Activated T-helper 2 cell treated with anti-CD3 and anti-CD28 coated beads, Interferon-gamma antibody, Interleukin-2, Interleukin-4, amounts not matched to agents 10 μg/mL and 5 μg/mL and 100 μg/mL, durations not matched to agents 14 hours and 24 hours and 36 hours (primary cell): ENCODE results near the gene GSG1L. TPM values are rescaled to one million over a fixed set of nuclear protein-coding genes. Genes with fewer than 3 reads are reported as not detected.

ENCODE experiments used
- DNase-seq: peaks from one replicate; pipeline ENCODE4 v3.0.0; 2021; ENCODE audit warnings: low spot score
- H3K27ac Mint-ChIP-seq: one replicate; pipeline ENCODE4 v1.8.0; 2021; ENCODE audit warnings: mixed read lengths
- H3K27me3 Mint-ChIP-seq: one replicate; pipeline ENCODE4 v1.8.0; 2021; ENCODE audit warnings: low read depth, mixed read lengths
- H3K36me3 Mint-ChIP-seq: one replicate; pipeline ENCODE4 v1.8.0; 2021; ENCODE audit warnings: low read depth, mixed read lengths
- H3K4me1 Mint-ChIP-seq: one replicate; pipeline ENCODE4 v1.8.0; 2021; ENCODE audit warnings: low read depth, mixed read lengths
- H3K4me3 Mint-ChIP-seq: one replicate; pipeline ENCODE4 v1.8.0; 2021; ENCODE audit warnings: low read depth, mild to moderate bottlenecking, moderate library complexity, mixed read lengths
- H3K9me3 Mint-ChIP-seq: one replicate; pipeline ENCODE4 v1.8.0; 2021; ENCODE audit warnings: mixed read lengths
- intact Hi-C: fragments of 100-400 bp; cut with micrococcal nuclease; formaldehyde crosslinking; loops from one replicate; pipeline ENCODE4 v1.15.1; 2023
- total RNA-seq: library from RNA; stranded (reverse); gene quantifications from 2 replicates; pipeline ENCODE4 v1.2.3, GENCODE V29; 2022

GSG1L gene
- total RNA-seq, 1 donor from 2014 or later: not detected

DNA sequence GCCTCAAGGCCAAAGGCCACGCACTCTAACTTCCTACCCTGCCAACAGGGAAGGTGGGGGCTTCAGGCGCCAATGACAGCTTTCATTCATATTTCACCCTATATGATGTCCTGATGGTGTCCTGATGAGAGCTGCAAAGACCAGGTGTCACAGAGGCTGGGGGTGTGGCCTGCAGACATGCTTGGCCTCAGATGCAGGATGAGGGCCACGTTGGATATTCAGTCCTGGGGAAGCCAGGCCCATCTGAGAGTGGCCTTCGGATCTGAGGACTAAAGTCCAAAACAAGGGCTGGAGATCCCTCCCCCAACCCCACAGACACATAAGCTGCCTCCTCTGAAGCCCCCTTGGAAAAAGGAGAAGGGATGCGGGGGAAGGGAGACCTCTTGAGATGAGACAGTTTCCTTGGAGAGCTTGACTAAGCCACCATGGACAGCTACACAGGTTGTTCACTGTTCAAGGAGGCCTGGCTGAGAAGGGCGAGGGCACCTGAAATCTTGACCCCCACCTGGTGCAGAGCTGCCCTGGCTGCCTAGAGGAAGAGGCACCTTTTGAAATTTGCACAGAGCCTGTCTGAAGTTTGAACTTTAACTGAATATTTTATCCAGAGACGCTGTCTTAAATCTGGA lies 24.3 kb upstream of the GSG1L start:
- Mint-ChIP-seq H3K4me3 (no peak overlapping the region), H3K9me3 (peaks cover 4% of the 10 kb centered on the region), H3K27ac (no peak overlapping the region), H3K4me1 (no peaks in the 10 kb centered on the region), H3K36me3 (no peaks in the 10 kb centered on the region), H3K27me3 (no peaks in the 10 kb centered on the region)
- intact Hi-C loops: no loop called here
- DNase-seq: no peak

DNA sequence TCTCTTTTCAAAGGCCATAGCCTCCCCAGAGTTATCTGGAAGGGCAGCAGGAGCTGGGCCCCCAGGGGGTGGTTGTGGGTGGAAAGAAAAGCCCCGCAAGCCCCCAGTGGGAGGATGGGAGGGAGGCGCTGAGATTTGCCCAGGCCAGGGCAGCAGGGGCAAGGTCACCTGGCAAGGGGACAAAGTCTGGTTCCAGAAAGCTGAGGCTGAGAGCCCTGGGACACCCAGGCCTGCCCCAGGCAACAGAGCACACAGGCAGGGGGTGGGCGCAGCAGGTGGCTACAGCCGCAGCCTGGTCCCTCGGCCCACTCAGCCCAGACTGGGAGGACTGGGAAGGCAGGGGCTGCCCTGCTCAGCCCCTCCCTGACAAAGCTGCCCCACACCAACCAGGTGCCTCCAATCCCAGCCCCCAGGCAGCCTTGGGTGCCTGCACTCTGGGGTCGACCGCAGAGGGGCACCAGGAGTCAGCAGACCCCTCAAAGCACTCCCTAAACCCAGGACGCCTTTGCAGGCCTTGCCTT lies 23.7 kb upstream of the GSG1L start:
- H3K4me3 Mint-ChIP-seq: no peak overlapping the region
- no peaks in the 10 kb centered on the region for H3K36me3 Mint-ChIP-seq
- peaks cover 4% of the 10 kb centered on the region for H3K9me3 Mint-ChIP-seq
- no peaks in the 10 kb centered on the region for H3K27me3 Mint-ChIP-seq
- no peaks in the 10 kb centered on the region for H3K4me1 Mint-ChIP-seq
- intact Hi-C loops: no loop called here
- H3K27ac Mint-ChIP-seq: no peak overlapping the region
- no peak for DNase-seq

DNA sequence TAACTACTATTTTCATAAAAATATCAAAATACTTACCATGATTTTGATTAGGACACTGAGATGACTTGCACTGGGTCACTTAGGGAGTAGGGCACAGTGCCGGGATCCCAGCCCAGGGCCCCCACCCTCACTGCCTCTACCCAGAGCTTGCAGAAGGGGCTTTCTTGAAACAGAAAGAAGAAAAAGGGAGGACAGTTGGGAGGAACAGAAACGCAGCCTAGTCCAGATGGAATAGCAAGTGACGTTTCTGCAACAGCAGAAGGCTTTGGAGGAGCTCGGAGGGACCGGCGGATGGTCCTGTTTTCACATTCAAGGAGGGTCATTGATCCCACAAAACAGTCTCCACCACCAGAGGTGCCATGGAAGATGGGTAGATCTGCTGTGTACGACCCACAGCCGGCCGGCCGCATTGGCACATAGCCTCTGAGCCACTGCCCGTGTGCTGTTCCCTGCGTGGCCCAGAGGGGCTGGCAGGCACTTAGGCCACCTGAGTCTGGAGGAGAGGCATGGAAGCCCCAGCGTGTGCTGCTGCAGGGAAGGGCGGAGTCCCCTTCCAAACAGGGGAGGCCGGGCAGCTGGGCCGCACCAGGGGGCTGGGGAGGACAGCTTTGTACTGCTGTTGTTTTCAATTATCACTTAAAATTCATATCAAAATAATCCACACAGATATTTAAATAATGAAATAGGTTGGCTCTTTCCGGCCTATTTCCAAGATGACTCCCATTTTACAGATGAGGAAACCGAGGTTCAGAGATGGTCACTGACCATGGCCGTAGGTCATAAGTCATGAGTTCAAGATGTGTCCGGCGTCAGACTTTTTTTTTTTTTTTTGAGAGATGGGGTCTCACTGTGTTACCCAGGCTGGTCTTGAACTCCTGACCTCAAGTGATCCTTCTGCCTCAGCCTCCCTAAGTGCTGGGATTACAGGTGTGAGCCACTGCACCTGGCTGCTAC lies 22.9 kb upstream of the GSG1L start:
- Mint-ChIP-seq H3K4me3 (no peak overlapping the region), H3K9me3 (peaks cover 4% of the 10 kb centered on the region), H3K36me3 (no peaks in the 10 kb centered on the region), H3K4me1 (no peaks in the 10 kb centered on the region), H3K27me3 (no peaks in the 10 kb centered on the region), H3K27ac (no peak overlapping the region)
- intact Hi-C loops: no loop called here
- DNase-seq: no peak

DNA sequence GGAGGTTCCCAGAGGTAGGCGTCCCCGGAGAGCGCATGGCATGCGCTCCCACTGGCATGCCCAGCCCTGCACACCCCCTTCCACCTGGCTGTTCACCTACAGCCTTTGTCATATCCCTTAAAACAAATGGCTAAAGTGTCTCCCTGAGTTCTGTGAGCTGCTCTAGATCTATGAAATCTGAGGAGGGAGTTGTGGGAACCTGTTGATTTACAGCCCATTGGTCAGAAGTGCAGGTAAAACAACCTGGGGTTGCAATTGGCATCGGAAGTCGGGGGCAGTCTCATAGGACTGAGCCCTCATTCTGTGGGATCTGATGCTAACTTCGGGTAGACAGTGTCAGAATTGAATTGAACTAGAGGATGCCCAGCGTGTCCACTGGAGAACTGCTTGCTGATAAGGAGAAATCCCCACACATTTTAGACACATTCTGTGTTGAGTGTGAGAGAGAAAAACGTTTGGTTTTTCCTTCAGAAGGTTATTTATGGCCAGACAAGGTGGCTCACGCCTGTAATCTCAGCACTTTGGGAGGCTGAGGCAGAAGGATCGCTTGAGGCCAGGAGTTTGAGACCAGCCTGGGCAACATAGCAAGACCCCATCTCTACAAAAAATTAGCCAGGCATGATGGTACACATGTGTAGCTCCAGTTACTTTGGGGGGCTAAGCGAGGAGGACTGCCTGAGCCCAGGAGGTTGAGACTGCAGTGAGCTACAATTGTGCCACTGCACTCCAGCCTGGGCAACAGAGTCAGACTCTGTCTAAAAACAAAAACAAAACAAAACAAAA lies 22.1 kb upstream of the GSG1L start:
- intact Hi-C loops: no loop called here
- H3K27ac Mint-ChIP-seq: no peak overlapping the region
- no peaks in the 10 kb centered on the region for H3K36me3 Mint-ChIP-seq
- H3K4me3 Mint-ChIP-seq: no peak overlapping the region
- no peaks in the 10 kb centered on the region for H3K27me3 Mint-ChIP-seq
- peaks cover 4% of the 10 kb centered on the region for H3K9me3 Mint-ChIP-seq
- no peaks in the 10 kb centered on the region for H3K4me1 Mint-ChIP-seq
- no peak for DNase-seq

DNA sequence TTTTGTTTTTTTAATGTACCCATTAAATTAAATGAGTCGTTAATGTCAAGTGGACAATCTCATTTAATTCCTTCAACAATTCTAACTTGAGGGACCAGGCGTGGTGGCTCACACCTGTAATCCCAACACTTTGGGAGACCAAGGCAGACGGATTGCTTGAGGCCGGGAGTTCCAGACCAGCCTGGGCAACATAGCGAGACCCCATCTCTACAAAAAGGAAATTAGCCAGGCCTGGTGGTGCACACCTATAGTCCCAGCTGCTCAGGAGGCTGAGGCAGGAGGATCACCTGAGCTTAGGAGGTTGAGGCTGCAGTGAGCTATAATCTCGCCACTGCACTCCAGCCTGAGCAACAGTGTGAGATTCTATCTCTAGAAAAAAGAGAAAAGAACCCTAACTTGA lies 20.7 kb upstream of the GSG1L start:
- H3K27ac Mint-ChIP-seq: no peak overlapping the region
- H3K4me1 Mint-ChIP-seq: no peaks in the 10 kb centered on the region
- H3K27me3 Mint-ChIP-seq: no peaks in the 10 kb centered on the region
- H3K9me3 Mint-ChIP-seq: no peaks in the 10 kb centered on the region
- DNase-seq: no peak
- no peak overlapping the region for H3K4me3 Mint-ChIP-seq
- intact Hi-C loops: no loop called here
- no peaks in the 10 kb centered on the region for H3K36me3 Mint-ChIP-seq

DNA sequence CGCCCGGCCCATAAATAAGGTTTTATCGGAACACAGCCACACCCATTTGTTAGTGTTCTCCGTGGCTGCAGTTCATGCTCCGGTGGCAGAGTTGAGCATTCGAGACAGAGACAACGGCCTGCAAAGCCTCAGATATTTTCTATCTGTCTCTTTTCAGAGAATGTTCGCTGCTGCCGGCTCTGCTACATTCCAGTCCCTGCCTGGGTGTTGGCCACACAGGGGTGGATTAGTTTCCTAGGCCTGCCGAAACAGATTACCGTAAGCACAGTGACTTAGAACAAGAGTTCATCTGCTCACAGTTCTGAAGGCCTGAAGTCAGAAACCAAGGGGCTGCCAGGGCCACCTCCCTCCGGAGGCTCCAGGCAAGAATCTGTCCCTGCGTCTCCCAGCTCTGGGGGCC lies 19.1 kb upstream of the GSG1L start:
- Mint-ChIP-seq H3K4me1 (no peaks in the 10 kb centered on the region), H3K27ac (no peak overlapping the region), H3K4me3 (no peak overlapping the region), H3K36me3 (no peaks in the 10 kb centered on the region), H3K27me3 (no peaks in the 10 kb centered on the region), H3K9me3 (no peaks in the 10 kb centered on the region)
- intact Hi-C loops: no loop called here
- DNase-seq: no peak

DNA sequence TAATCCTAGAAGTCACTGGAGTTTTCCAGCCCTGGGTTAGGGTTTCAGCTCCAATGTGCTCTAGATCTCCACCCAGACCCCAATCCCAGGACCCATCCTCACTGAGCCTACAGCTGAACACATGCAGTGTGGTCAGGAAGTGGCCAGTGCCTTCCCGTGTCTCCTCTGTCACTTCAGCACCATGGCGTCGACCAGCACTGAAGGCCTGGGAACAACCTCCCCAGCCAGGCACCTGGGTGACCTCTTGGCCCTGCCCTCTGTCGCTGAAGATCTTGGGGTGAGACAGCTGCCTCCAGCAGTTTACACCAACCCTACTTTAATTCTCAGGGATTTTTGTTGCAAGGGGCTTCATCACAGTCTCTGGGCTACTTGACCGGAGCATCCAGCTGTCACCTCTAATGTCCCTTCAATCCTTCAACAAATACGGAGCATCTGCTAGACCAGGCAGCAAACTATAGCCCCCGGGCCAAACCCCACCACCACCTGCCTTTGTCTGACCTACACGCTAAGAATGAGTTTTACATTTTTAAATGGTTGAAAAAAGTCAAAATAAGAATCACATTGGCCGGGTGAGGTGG lies 18.0 kb upstream of the GSG1L start:
- H3K9me3 Mint-ChIP-seq: no peaks in the 10 kb centered on the region
- H3K27ac Mint-ChIP-seq: no peak overlapping the region
- intact Hi-C loops: no loop called here
- no peak overlapping the region for H3K4me3 Mint-ChIP-seq
- no peaks in the 10 kb centered on the region for H3K4me1 Mint-ChIP-seq
- no peaks in the 10 kb centered on the region for H3K36me3 Mint-ChIP-seq
- H3K27me3 Mint-ChIP-seq: no peaks in the 10 kb centered on the region
- DNase-seq: no peak

DNA sequence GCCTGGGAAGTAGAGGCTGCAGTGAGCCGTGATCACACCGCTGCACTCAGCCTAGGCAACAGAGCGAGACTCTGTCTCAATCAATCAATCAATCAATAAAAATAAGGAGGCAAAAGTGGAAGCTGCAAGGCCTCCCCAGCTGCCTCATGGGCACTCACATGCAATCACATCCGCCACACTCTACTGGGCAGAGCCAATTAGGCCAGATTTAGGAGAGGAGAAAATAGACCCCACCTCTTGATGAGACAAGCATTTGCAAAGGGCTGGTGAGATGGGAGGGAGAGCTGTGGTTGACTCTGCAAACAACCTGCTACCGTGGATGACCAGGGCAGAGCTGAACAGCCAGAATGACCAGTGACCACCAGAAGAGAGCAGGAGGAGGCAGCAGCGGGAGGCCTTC lies 14.7 kb upstream of the GSG1L start:
- Mint-ChIP-seq H3K27me3 (no peaks in the 10 kb centered on the region), H3K9me3 (no peaks in the 10 kb centered on the region), H3K36me3 (no peaks in the 10 kb centered on the region), H3K4me3 (no peak overlapping the region), H3K4me1 (no peaks in the 10 kb centered on the region), H3K27ac (no peak overlapping the region)
- intact Hi-C loops: no loop called here
- no peak for DNase-seq

DNA sequence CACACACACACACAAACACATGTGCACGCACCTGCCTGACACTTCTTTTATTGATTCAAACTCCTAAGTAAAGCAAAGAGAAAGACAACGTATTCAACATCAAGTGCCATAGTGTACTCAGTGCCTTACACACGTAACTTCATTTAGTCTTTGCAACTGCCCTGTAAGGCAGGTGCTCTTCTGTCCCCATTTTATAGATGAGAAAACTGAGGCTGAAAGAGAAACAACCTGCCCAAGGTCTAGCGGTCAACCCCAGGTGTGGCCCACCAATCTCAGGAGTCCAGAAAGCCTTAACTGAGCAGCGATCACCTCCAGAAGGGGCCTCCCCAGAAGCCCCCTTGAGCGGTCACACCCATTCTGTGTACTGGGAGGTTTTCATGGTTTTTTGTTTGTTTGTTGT lies 10.3 kb upstream of the GSG1L start:
- H3K4me3 Mint-ChIP-seq: no peak overlapping the region
- DNase-seq: no peak
- H3K27ac Mint-ChIP-seq: no peak overlapping the region
- H3K36me3 Mint-ChIP-seq: no peaks in the 10 kb centered on the region
- intact Hi-C loops: no loop called here
- peaks cover 3% of the 10 kb centered on the region for H3K27me3 Mint-ChIP-seq
- H3K9me3 Mint-ChIP-seq: no peaks in the 10 kb centered on the region
- H3K4me1 Mint-ChIP-seq: no peaks in the 10 kb centered on the region

DNA sequence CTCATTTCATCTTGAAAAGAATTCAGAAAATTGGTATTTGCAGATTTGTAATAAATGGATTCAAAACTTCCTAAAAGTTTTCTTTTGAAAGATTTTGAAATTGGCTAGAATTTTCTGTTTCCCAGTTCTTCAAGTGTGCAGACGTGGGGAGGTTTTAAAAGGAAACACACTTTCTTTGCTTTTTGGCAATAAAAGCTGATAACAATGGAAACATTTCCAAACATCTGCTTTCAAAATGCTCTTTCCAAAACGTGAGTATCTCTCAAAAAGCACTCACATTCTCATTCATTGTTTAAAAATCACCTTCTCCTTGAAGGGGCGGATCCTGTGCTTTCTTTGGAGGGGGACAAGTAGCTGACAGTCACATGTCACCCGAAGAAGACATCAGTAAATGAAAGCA lies 8.6 kb upstream of the GSG1L start:
- Mint-ChIP-seq H3K4me1 (no peaks in the 10 kb centered on the region), H3K4me3 (no peak overlapping the region), H3K27me3 (peaks cover 3% of the 10 kb centered on the region), H3K9me3 (no peaks in the 10 kb centered on the region), H3K36me3 (no peaks in the 10 kb centered on the region), H3K27ac (no peak overlapping the region)
- DNase-seq: no peak
- intact Hi-C loops: no loop called here

DNA sequence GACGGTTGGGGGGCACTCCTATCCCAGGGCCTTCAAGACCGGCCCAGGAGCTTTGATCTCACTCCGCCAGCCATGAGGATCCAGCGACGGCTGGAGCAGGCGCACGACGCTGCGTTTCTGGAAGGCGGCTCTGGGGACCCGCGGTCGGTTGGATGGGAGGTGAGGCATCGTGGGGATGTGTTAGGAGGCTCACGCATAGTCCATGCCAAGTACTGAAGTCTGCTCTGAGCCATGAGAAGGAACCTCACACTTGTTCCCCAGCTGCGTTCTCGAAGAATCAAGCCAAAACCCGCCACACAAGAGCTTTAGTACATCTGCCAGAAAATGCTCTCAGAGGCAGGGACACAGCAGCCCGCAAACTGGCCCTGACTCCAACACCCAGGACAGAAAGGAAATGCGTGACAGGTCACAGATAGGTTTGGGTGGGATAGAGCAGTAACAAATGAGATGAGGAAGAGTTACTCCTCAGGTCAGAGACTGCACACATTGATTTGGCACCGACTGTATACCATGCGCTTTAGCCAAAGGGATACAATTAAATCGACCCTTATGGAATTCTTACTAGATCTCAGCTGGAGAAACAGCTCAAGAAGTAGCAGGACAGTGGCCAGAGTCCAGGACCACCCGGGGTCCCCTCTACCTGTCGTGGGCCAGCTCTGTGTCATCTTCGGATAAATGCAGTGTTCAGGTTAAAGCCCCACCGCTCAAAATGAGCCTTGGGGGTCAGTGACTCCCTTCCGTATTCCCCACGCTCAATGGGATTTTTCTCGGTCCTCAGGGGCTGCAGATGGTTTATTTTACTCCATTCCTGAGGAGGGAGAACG lies 6.7 kb upstream of the GSG1L start:
- intact Hi-C loops: loop anchor here (1.0 to 2.0 kb wide), 2 partner anchors 97 to 148 kb away; no protein-coding TSS in a partner anchor
- no peaks in the 10 kb centered on the region for H3K9me3 Mint-ChIP-seq
- peaks cover 12% of the 10 kb centered on the region for H3K27me3 Mint-ChIP-seq

DNA sequence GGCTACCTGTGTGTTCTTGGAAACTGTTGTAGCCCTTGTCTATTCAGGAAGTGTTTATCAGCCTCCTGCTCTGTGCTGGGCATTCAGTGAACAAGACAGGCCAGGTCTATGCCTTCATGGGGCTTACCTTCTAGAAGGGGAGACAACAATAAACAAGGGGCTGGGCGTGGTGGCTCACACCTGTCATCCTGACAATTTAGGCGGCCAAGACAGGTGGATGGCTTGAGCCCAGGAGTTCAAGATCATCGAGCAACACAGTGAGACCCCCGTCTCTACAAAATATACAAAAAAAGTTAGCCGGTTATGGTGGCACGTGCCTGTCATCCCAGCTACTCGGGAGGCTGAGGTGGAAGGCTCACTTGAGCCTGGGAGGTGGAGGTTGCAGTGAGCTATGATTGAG lies 5.5 kb upstream of the GSG1L start:
- H3K4me1 Mint-ChIP-seq: no peaks in the 10 kb centered on the region
- no peak for DNase-seq
- no peak overlapping the region for H3K4me3 Mint-ChIP-seq
- H3K36me3 Mint-ChIP-seq: no peaks in the 10 kb centered on the region
- H3K27me3 Mint-ChIP-seq: peaks cover 21% of the 10 kb centered on the region
- H3K27ac Mint-ChIP-seq: no peak overlapping the region
- intact Hi-C loops: no loop called here
- no peaks in the 10 kb centered on the region for H3K9me3 Mint-ChIP-seq

More for the DNA sequence above, 6.7 kb upstream of the GSG1L start:
- H3K4me1 Mint-ChIP-seq: no peaks in the 10 kb centered on the region
- H3K36me3 Mint-ChIP-seq: no peaks in the 10 kb centered on the region
- H3K27ac Mint-ChIP-seq: no peak overlapping the region
- DNase-seq: no peak
- no peak overlapping the region for H3K4me3 Mint-ChIP-seq
